ENCODE data around the gene LIN52.

The LIN52 gene

DNA sequence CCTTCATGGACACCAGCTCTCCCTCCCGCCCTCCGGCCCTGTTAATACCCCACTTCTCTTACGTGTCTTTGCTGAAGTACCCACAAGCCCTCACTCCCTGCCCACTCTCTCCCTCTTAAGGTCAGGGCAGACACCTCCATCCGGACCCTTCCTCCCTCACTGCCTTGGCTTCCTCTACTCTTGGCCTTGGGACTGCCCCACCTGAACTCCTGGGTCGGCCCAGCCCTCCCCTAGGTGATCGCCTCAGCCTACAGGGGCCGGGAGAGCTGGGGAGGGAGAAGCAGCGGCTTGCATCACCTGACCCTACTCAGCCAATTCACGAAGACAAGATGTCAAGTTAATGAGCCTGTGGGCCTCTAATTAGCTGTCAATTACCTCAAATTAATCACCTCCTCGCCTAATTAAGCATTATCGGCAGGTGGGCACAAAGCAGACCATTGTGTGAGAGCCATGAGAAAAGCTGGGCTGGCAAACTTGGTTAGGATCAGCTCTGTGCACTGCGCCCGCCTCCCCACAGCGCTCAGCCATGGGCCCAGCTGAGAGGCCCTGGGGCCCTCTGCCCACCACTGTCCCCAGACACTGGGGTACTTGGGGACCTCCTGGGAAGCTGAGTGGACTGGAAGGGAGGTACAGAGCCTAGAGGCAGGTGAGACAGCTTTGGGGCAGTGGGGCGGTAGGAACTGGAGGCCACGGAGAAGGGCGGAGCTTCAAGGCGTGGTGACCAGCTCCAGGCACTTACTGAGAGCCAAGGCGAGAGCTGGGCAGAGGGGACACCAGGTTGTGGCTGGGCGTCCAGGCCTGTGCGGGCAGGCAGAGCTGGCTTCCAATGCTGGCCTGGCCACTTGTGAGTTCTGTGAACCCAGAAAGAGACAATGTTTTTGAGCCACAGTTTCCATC is 129.4 kb downstream of the LIN52 start:
- no peak overlapping the region for H3K4me3 ChIP-seq (ENCODE audit: low read depth, low read length)
- TF ChIP-seq, protein P1, sequence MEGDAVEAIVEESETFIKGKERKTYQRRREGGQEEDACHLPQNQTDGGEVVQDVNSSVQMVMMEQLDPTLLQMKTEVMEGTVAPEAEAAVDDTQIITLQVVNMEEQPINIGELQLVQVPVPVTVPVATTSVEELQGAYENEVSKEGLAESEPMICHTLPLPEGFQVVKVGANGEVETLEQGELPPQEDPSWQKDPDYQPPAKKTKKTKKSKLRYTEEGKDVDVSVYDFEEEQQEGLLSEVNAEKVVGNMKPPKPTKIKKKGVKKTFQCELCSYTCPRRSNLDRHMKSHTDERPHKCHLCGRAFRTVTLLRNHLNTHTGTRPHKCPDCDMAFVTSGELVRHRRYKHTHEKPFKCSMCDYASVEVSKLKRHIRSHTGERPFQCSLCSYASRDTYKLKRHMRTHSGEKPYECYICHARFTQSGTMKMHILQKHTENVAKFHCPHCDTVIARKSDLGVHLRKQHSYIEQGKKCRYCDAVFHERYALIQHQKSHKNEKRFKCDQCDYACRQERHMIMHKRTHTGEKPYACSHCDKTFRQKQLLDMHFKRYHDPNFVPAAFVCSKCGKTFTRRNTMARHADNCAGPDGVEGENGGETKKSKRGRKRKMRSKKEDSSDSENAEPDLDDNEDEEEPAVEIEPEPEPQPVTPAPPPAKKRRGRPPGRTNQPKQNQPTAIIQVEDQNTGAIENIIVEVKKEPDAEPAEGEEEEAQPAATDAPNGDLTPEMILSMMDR (IDR thresholded peaks at IDR 0.05; ENCODE audit: borderline replicate concordance, insufficient read depth, low read depth, low read length): no peak

DNA sequence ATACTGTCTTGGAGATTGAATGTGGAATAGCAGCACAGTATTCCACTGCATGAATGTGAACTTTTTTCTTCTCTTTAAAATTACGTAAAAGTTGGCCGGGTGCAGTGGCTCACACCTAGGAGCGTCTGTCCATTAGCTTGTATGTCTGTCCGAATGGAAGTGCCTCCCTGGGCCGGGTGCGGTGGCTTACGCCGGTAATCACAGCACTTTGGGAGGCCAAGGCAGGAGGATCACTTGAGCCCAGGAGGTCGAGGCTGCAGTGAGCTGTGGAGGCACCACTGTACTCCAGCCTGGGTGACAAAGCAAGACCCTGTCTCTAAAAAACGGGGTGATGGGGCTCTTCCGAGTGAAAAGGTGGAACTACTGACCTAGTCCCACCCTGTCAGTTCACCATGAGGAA is 131.9 kb downstream of the LIN52 start:
- no peak overlapping the region for H3K4me3 ChIP-seq (ENCODE audit: low read depth, low read length)
- TF ChIP-seq, protein P1 (IDR thresholded peaks at IDR 0.05; ENCODE audit: borderline replicate concordance, insufficient read depth, low read depth, low read length): no peak

DNA sequence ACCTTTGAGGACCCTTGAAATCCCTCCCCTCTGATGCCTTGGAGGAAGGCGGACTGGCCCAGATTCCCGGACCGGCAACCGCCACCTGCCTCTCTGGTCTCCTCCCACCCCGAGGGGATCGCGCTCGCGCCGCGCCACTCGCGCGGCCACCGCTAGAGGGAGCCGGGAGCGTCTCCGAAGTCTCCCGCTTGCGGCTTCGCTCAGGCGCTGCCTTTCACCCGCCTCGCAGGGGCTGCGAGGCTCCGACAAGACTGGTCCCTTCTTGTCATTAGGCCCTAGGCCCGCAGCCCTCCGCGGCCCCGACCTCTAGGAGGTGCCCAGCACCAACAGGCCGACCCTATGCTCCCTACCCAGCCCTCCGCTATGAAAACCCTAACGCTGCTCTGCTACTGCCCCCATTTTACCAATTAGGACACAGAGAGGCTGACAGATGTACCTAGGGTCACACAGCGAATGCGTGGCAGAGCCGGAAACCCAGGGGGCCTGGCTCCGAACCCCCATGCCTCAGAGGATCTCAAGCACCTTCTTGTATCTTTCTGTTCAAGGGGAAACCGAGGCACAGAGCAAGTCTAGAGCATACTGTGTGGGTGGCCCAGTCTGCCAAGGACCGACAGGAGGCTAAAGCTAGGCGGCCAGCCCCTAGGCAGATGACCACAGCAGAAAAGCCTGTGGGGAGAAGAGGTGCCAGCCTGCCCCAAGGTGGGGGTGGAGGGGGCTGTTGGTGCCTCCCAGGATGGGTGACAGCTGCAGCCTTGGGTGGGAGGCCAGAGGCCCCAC is 133.1 kb downstream of the LIN52 start:
- no peak overlapping the region for H3K4me3 ChIP-seq (ENCODE audit: low read depth, low read length)
- TF ChIP-seq, protein P1 (IDR thresholded peaks at IDR 0.05; ENCODE audit: borderline replicate concordance, insufficient read depth, low read depth, low read length): peak; percentile 99

DNA sequence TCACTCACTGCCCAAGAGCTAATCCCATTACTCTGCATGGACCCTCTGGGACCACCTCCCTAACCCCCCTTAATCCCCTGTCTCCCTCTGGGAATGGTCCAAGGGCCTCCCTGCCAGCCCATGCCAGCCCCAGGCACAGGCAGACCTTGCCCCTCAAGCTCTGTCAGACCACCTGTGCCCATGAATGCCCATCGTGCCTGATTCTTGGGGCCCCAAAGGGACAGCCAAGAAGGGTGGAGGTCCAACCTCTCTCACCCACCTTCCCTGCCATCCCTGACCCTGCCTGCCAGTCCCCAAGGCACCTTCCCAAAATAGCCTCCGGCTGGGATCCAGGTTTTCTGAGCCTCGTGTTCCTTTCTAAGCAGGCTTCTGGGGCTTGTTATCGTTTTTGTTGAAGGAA is 133.7 kb downstream of the LIN52 start:
- TF ChIP-seq, protein P1 (IDR thresholded peaks at IDR 0.05; ENCODE audit: borderline replicate concordance, insufficient read depth, low read depth, low read length): no peak
- no peak overlapping the region for H3K4me3 ChIP-seq (ENCODE audit: low read depth, low read length)

DNA sequence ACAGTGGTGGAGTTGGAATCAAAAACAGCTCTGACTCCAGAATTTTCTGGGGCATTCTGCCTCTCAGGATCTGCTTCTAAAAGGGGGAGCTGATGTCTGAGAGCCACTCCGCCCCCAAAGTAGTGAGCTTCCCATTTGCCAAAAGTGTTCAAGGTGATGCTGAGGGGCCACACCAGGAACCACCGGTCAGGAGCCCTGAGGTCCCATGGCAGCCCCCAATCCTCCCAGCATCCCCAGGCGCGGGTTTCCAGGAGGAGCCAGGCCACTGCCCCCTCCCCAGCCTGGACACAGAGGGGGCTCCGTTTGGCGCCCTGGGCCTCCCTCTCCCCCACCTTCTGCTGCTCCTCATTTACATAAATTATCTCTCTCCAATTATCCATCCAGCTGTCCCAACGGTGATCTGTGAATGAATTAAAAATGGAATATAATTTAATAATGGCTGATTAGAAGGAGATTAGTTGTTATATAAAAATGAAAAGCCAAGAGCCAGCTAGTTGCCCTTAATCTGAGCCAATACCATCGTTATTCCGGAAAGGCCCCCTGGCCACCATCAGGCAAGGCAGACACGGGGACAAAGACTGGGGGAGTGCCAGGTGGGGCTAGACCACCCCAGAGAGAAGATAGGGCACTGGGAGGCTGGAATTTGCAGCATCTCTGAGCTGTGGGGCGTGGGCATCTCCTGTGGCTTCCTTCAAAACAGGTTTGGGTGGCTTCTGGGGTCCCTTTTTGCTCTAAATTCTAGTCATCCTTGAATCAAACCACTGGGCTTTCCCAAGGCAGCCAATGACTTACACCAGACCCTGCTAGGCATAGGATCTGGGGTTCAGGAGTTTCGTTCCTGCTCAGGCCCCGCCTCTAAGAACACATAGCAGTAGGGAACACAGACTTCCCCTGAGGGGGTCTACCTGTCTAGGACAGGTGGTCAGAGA is 134.8 kb downstream of the LIN52 start:
- no peak overlapping the region for H3K4me3 ChIP-seq (ENCODE audit: low read depth, low read length)
- TF ChIP-seq, protein P1 (IDR thresholded peaks at IDR 0.05; ENCODE audit: borderline replicate concordance, insufficient read depth, low read depth, low read length): no peak

DNA sequence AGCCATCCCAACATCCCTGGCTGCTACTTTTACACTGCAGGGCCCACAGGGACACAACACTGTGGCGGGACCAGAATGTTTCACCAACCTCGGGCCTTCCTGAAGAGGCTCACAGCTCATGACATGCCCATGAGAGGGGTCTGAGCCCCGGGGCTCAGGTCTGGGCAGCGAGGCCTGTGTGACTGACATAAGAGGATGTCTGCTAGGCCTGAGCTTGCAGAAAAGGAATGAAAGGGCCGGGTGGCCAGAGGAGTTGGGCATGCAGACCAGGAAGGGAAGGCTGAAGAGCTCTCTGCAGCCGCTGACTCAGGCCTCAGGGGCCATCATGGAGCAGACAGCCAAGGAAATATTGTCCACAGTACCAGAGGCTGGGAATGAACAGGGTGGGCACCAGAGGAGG is 136.2 kb downstream of the LIN52 start:
- no peak overlapping the region for H3K4me3 ChIP-seq (ENCODE audit: low read depth, low read length)
- TF ChIP-seq, protein P1 (IDR thresholded peaks at IDR 0.05; ENCODE audit: borderline replicate concordance, insufficient read depth, low read depth, low read length): no peak
